GM18502 (cell line): Measurements from ENCODE around the gene GGT6.

Source experiments
- ATAC-seq: cut with Tn5 transposase; IDR thresholded peaks from one replicate; pipeline ENCODE4 v1.9.1; 2021; ENCODE audit warnings: mild to moderate bottlenecking; ENCODE audit not compliant: unreplicated experiment, poor library complexity

GGT6 gene

DNA sequence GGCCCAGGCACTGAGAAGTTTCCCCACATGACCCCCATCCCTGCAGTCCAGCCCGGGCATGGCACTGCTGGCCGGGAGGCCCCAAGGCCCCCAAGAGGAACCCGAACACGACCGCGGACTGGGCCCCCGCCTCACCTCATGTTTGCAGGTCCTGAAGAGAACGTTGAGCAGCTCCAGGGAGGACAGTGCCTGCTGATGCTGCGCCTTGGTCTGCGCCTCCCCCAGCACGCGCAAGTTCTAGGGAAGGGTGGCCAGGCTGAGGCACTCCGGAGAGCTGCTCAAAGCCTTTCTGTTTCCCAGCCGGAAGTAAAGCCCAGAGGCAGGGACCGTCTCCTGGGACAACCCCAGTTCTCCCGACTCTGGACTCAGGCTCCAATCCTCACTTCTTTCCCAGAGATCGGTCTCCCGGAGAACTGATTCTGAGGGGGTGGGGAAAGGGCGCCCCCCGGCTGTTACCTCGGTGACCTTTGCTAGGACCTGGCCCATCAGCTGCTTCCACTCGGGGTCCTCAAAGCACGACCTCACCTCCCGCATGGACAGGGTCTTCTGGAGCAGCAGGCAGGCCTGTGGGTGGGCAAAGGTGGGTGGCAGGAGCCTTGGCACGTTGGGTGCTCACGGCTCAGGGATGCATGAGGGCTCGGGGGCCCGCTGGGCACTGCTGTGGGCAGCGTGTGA is 18.9 kb downstream of the GGT6 start:
- no peak for ATAC-seq

DNA sequence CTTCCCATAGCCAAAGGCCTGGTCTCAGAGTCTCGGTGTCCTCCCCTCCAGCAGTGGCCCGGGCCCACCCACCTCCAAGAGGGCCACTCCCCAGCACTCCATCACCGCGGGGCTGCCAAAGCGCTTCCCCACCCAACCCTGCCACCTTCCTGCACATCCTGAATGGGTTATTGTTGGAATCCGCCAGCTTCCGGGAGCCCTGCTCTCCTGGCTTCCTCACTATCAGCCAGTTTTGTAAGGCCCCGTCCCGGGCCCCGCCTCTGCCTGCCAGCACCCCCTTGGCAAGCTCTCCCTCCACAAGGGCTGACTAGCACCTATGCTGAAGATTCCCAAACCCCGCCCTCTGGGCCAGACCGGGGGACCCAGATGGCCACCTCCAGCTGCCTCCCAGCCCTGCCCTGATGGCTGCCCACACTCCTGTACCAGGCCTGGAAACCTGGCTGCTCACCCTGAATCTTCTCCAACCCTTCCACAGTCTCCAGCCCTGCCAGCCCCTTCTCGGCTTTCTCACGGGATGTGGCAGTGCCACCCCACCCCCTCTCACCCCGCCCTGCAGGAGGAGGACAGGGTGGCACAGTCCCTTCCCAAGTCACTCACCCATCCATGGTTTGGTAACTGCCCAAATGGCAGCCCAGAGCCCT is 19.6 kb downstream of the GGT6 start:
- ATAC-seq: no peak

DNA sequence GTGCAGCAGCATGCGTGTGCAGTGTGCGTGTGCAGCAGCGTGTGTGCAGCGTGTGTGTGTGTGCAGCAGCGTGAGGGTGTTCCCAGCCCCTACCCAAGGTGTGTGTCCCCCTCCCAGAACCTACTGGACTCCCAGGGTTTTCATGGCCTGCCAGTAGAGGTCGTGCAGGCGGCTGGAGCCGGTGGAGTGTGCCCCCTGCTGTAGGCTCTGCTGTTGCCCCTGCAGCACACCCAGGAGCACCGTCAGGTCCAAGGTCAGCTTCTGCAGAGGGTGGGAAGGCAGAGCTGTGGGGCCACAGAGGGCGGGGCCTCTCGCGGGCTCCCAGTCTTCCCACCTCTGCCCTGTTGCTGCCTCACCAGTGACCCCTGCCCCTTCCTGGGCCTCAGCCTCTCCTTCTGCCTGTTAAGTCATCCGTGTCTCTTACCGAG is 20.1 kb downstream of the GGT6 start:
- no peak for ATAC-seq

DNA sequence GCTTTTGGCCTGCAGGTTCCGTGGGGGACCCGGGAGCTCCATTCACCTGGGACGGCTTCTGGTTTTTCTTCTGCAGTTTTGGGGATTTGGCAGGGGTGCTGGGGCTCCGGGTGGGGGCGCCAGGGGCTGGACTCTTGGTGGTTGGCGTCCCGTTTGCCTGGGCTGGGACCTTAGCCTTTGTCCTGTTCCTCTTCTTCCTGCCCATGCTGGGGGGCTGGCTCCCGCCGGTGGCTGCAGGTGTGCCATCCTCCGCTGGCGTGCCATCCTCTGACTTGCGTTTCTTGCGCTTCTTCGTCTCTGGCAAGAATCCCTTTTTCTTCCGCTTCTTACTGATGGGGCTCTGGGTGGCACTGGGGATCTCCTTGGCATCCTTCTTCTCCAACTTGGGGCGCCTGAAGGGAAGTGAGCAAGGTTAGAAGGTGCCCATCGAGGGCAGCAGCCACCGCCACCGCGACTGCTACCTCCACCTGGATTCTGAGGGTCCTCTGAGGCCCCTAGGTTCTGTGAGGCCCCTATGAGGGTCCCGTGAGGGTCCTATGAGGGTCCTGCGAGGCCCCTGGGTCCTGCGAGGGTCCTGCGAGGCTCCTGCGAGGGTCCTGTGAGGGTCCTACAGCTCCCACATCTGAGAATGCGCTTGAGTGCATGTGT is 20.7 kb downstream of the GGT6 start:
- no peak for ATAC-seq

DNA sequence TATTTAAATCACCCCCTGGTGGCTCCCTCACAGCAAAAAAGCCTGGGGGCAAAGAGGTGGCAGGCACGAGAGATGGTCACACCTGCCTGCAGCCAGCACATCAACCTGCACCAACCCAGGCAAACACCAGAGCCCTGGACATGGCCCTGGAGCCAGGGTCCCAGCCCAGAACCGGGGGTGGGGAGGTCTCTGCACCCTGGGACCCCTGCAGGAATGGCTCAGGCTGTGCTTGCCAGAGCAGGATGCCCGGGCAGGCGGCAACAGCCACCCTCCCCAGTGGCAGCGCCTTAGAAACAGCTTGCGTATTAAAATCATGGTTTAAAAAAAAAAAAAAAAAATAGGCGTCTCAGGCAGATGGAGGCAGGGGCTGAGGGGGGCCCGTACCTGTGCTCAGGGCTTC is 21.4 kb downstream of the GGT6 start:
- no peak for ATAC-seq

DNA sequence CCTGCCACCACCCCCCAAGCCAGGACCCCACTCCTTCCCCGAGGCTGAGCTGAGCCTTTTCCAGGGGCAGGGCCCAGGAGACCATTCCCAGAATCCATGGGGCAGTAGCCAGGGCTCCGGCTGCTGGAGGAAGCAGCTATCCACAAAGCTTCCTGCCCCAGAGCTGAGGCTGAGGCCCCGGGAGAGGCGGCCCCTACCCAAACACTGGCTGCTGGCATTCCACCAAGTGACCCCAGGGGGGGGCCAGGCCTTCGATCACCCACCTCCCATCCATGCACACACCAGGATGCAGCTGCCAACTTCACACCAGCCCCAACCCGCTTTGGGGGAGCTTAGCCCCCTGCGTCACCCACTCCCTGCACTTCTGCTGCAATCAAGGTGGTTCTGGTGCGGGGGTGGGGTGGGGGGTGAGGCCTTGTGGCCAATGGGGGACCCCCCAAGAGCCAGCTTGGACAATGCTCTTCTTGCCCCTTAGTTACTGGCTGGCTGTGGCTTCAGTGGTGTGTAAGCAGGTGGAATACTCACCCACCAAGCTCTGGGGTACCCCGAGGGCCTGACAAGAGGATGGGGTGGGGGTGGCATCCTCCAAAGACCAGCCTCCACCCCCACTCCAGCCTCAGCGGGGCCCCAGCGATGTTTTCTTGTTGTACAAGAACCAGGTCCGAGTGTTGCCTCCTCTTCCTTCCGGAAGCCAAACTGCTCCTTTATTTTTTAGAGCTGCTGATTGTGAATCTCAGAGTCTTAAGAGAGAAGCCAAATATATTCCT is 22.0 kb downstream of the GGT6 start:
- ATAC-seq: no peak

DNA sequence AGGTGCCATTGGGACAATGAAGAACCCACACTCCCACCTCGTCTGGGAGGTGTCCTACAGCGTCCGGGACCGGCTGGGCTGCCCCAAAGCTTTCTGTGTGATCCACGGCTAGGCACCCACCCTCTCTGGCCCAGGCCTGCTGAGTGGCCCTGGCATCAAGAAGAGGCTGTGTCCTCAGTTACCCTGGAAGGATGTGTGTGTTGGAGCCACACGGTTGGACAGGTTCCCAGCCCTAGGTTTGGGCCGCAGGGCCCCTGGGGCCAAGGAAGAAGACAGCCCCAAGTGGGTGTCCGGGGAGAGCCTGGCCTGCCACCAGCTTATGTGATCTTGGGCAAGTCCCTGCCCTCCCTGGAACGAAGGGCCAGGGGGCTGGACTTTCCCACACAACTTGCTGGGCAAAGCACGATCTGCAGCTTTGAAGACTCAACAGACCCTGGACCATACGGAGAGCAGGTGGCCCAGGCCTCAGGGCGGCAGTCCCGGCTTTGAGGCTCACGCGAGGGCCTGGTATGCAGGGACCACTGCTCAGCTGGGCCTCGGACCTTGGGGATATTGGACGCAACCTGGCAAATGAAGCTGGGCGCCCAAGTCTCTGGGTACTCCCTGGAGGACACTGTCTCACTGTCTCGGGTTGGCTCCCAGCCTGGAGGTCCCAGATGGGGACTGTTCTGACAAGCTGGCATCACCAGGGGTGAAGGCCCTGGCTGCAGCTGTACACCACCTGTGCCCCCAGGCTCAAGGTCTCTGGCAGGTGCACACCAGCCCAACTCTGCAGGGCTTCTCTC is 22.7 kb downstream of the GGT6 start:
- ATAC-seq: no peak

DNA sequence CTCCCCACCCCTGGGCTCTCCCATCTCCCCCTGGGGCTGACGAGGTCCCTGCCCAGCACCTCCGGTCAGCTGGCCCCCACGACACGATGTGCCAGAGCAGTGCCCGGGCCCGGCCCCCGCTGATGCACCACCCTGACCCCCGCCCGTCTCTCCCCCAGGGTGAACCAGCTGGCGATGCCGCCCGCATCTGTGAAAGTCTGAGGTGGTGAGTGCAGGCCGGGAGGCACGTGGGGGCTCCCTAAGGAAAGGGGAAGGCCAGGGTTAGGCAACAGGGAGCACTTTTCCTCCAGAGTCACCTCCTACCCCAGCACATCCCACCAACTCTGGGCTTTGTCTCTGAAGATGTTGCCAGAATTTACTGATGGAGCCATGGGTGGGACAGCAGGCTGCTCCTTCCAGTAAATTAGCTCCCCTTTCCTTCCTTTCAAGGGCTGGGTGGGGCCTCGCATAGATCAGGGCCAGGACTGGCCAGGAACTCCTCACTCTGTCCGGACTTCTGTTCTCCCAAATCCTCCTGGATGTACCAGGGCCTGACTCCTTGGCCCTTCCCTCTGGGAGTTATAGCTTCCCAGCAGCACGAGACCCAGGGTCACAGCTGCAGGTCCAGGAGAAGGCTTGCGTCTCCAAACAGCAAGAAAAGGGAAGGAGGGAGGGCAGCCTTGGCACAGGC is 23.5 kb downstream of the GGT6 start:
- ATAC-seq: no peak

DNA sequence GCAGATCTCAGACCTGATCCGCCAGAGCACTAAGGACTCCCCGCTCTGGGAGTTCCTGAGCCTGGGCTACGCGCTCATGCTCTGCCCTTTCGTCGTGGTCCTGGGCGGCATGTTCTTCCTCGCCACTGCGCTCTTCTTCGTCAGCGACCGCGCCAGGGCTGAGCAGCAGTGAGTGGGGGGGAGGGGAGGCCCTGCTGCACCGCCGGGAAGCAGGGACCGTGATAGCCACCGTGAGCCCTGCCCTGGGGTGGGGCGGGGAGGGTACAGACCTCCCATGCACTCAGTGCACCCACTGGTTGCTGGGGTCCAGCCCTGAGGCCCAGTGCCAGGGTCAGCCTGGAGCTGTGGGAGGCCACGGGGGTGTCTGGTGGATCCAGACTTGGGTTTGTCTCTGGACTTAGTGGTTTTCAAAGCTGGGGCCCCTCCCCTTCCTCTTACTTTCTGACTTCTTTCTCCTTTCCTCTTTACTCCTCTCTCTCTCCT is 24.1 kb downstream of the GGT6 start:
- no peak for ATAC-seq

DNA sequence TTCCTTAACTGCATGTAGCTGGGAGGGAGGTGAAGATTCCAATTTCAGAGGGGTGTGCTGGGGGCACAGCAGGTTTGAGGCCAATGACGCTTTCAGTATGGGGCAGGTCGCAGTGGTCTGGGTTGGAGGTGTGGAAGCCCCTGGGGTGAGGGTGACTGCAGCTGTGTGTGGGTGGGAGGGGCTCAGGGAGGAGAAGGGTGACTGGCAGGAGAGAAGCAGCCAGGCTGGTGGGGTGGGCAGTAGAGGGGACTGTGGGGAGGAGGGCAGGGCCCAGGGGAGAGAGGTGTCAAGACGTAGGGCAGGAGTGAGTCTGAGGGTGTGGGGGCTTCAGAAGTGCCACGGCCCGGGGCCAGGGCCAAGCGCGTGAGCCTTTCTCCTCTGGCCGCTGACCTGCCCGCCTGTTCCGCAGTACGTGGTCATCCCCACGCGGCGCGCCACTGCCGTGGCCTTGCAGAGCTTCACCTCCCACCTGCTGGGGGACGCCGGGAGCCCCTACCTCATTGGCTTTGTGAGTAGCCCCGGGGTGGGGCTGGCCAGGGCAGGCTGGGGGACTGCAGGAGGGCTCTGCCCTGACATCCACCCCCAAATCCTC is 24.6 kb downstream of the GGT6 start:
- no peak for ATAC-seq

DNA sequence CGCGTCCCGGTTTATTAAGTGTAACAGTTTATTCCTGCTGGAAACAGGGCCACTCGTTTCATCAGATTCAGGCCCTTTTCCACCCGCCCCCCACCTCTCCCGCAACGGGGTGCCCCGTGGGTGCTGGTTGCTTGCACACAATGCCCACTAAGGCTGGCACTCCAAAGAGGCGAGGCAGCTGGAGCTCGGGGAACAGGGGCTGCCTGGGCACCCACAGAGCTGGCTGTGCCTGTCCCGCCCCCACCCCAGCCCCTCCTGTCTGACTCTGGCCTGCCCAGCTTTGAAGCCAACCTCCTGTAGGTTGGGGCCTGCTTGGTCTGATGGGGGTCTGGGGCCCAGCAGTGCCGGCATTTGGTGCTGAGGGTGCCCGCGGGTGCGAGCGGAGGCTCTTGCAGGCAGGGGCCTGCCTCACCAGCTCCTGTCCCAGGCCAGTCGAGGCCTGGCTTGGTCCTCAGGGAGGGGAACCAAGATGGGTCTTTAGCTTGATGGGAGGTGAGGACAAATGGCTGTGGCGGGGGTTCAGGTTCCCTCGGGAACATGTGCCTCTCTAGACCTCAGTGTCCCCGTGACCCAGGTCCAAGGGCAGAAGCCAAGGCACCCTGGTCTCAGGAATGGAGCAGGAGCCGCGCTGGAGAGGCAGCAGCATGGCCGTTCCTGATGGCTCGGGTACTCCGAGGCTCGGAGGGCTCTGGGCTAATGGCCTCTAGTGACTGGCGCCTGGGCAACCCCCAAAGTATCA is 25.3 kb downstream of the GGT6 start:
- ATAC-seq: no peak

DNA sequence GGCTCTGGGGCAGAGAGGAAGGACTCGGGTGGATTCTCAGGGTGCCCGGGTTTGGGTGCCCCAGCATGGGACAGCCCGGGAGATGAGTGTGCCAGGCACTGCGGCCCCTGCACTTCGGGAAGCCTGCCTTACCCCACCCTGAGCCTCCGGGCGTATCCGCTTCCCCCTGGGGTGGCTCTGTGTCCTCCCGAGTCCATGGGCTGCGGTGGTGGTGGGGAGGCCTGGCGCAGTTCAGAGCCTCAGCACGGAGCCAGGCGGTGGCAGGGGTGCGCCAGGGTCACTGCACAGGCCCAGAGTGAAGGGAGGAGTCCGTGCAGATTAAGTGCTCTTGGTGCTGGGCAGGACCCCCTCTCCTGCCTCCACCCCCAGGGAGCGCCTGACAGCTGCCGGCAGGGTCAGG is 25.9 kb downstream of the GGT6 start:
- ATAC-seq: no peak

DNA sequence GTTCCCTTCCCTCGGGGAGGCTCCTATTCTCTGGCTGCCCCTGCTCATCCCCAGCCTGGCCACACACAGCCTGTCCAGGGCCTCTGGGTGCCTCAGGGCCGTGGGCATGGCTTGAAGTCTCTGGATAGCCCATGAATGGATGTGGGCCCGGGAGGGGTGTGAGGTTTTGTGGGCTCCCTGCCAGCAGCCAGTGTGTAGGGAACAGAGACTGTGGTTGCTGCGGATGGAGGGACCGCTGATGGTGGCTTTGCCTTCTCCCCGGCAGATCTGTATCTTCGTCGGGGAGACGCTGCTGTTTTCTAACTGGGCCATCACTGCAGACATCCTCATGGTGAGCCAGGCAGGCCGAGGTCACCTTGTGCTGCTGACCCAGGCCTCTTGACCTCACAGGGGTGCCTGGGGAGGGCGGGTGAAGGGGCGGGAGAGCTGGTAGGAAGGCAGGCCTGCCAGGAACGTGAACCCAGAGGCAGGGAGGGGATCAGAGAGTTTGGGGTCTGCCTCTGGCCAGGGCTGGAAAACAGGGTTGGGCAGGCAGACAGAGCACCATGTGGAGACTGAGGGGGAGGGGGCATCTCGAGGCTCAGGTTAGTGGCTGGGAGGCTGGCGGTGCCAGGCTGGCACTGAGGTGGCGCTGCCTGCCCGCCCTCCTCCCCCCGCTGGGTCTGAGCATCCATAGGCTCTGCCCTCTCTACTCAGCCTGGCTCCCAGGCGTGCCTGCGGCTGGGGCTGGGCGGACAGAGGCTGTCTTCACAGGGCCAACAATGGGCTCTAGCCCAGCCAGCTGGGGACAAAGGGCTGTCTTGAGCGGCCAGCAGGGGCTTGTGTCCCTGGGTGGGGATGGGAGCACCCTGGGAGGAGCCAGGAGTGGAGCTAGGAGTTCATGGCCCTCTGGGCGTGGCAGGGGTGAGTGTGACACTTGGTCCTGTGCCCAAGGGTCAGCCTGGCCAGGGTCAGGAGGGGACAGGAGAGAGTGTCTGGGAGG is 26.6 kb downstream of the GGT6 start:
- no peak for ATAC-seq

DNA sequence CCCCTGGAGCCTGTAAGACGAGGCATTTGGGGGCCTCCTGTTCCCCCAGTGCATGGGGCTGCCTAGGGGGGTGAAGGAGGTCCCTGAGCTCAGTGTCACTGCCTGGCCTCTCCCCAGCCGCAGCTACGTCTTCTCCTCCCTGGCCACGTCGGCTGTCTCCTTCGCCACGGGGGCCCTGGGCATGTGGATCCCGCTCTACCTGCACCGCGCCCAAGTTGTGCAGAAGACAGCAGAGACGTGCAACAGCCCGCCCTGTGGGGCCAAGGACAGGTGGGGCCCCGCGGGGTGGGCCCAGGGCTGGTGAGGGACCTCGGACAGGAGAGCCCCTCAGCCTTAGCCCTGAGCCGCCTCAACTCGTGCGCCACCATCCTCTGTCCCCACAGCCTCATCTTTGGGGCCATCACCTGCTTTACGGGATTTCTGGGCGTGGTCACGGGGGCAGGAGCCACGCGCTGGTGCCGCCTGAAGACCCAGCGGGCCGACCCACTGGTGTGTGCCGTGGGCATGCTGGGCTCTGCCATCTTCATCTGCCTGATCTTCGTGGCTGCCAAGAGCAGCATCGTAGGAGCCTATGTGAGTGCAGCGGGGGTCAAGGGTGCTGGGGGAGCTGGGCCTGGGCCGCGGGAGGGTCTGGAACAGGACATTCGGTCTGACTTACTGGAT is 27.4 kb downstream of the GGT6 start:
- ATAC-seq: no peak

DNA sequence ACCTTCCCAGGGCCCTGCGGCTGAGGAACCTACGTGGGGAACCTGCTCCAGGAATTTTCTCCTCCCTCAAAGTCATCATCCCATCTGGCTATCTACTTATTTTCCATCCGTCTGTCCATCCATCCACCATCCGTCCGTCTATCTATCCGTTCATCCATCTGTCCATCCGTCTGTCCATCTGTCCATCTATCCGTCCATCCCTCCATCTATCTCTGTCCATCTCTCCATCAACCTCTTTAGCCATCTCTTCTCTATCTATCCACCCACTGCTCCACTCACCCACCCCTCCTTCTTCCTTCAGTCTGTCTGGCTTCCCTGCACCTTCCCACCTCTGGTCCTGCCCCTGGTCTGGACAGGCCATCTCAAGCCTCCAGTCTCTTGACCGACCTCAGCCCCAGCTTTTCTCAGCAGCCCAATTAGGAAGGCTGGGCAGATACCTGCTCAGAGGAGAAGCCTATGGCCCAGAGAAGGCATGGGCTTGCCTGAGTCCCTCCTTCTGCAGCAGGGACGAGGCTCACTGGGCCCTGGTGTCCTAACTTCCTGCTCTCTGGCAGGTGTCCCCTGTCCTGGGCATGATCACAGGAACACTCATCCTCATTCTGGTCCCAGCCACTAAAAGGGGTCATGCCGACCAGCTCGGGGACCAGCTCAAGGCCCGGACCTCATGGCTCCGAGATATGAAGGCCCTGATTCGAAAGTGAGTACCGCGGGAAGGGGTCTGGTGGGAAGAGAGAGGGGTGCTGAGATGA is 28.2 kb downstream of the GGT6 start:
- no peak for ATAC-seq
